Lower leg skin (tissue), 3 donors: ENCODE data around the gene F3.

Experiments
- CTCF ChIP-seq, 3 donors: fragments of 450-650 bp; IDR thresholded peaks; one replicate each; pipeline ENCODE4 v1.5.1; 2016; ENCODE audit warnings: antibody characterized with exemption in 3 of 3, mild to moderate bottlenecking in 3 of 3, moderate library complexity in 2 of 3
- POLR2A ChIP-seq, 2 donors: fragments of 450-650 bp; IDR thresholded peaks; one replicate each; pipeline ENCODE4 v1.6.1; 2016 to 2017; ENCODE audit warnings: antibody characterized with exemption in 2 of 2, mild to moderate bottlenecking in 1 of 2, moderate library complexity in 1 of 2

GRCh38 chr1:94539496-94539895 is 2.1 kb downstream of the F3 start:
- TF ChIP-seq CTCF (IDR thresholded peaks at IDR 0.05), result no peak
- TF ChIP-seq POLR2A (IDR thresholded peaks at IDR 0.05), result no peak
